ENCODE measurements around the gene AQP7.

- no peak for TF ChIP-seq CTCF (IDR thresholded peaks at IDR 0.05)
- no peak for TF ChIP-seq POLR2A (IDR thresholded peaks at IDR 0.05)
These were observed 53.4 kb downstream of the AQP7 start for GRCh38 chr9:33348998-33349397.

Data from adrenal gland (tissue), 5 donors.